ENCODE data around the gene B3GNT4.

GRCh38 chr12:122199484-122200355 is 3.8 kb upstream of the B3GNT4 start:
- no peak for TF ChIP-seq POLR2A (IDR thresholded peaks at IDR 0.05)
- TF ChIP-seq CTCF (IDR thresholded peaks at IDR 0.05): no peak
